Bladder microvascular endothelial cell (primary cell): ENCODE results near the gene COBLL1. TPM values are rescaled to one million over a fixed set of nuclear protein-coding genes. Genes with fewer than 3 reads are reported as not detected.

ENCODE experiments used
- total RNA-seq: library from RNA; depleted of rRNA; stranded (reverse); fragments of >200 nt; gene quantifications from 2 replicates; pipeline ENCODE4 v1.2.3, GENCODE V29; 2014

COBLL1 gene, protein sequence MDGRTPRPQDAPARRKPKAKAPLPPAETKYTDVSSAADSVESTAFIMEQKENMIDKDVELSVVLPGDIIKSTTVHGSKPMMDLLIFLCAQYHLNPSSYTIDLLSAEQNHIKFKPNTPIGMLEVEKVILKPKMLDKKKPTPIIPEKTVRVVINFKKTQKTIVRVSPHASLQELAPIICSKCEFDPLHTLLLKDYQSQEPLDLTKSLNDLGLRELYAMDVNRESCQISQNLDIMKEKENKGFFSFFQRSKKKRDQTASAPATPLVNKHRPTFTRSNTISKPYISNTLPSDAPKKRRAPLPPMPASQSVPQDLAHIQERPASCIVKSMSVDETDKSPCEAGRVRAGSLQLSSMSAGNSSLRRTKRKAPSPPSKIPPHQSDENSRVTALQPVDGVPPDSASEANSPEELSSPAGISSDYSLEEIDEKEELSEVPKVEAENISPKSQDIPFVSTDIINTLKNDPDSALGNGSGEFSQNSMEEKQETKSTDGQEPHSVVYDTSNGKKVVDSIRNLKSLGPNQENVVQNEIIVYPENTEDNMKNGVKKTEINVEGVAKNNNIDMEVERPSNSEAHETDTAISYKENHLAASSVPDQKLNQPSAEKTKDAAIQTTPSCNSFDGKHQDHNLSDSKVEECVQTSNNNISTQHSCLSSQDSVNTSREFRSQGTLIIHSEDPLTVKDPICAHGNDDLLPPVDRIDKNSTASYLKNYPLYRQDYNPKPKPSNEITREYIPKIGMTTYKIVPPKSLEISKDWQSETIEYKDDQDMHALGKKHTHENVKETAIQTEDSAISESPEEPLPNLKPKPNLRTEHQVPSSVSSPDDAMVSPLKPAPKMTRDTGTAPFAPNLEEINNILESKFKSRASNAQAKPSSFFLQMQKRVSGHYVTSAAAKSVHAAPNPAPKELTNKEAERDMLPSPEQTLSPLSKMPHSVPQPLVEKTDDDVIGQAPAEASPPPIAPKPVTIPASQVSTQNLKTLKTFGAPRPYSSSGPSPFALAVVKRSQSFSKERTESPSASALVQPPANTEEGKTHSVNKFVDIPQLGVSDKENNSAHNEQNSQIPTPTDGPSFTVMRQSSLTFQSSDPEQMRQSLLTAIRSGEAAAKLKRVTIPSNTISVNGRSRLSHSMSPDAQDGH
- total RNA-seq: 3.6 and 7.9 TPM in 2 replicates

DNA sequence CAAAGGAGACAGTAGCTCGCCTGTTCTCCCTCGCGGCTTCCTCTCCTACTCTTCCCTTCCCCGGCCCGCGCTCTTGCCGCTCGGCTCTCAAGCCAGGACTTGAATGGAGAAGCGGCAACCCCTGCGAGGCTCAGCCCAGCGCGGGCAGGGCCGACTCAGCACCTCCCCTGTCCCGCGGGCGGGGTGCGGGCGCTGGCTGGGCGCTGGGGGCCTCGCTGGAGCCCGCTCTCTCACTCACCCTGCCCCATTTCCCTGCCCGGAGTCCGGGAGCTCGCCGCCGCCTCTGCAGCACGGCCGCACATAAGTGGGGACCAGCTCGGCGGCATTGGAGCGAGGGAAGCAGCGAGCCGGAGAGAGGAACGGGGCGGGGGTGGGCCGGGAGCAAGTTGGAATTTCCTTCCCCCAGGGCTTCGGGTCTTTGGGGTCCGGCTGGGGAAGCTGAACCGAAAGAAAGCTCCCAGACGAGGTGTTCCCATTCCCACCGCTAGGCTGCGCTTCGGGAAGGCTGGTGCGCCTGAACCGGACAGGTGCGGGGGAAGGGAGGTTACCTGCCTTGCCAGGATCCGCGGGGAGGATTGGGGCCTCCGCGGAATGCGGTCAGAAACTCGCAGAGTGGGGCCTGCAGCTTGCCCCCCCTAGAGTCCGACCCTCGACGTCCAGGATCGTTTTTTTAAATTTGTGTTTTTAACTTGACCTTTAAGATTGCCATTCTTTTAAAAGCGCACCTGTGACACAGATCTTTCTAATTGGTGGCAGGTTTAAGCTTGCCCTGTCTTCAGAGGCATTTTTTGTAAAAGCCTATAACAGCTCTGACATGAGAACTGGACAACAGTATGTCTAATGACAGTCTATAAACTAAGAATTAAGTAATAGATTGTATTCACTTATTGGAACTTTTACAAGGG lies at the start of gene COBLL1:
TSS of gene COBLL1 (minus strand) at position 105 of the 905 bp plus-strand sequence. CDS start 627 bp downstream, outside the sequence.

Other genes with a start within 250 kb of the COBLL1 start
- 0.32 and 1.3 TPM in 2 replicates for gene GRB14, start 220.3 kb downstream of the COBLL1 start, total RNA-seq
- not detected in 2 replicates for gene SLC38A11, start 113.7 kb upstream of the COBLL1 start, total RNA-seq